GM19099 (cell line): ENCODE data around the gene HIKESHI.

ENCODE experiments used
- POLR2A ChIP-seq: IDR thresholded peaks from 3 replicates; pipeline ENCODE4 v1.6.1; 2011; ENCODE audit warnings: low read depth; ENCODE audit not compliant: insufficient read length; ENCODE audit errors: extremely low read depth

HIKESHI gene

GRCh38 chr11:86302092-86302793 is at the start of gene HIKESHI:
TSS of gene HIKESHI (plus strand) at chr11:86302240. CDS start at chr11:86302449, 209 bp downstream.
- TF ChIP-seq POLR2A, result peak; percentile 87

- no peak for TF ChIP-seq POLR2A
Observed at GRCh38 chr11:86255896-86256295, 46.1 kb upstream of the HIKESHI start.

GRCh38 chr11:86256608-86257007 is 45.4 kb upstream of the HIKESHI start:
- no peak for TF ChIP-seq POLR2A

- TF ChIP-seq POLR2A, result no peak
Observed at GRCh38 chr11:86257446-86257845, 44.6 kb upstream of the HIKESHI start.

GRCh38 chr11:86259730-86260129 is 42.3 kb upstream of the HIKESHI start:
- TF ChIP-seq POLR2A, result no peak

GRCh38 chr11:86261328-86261727 is 40.7 kb upstream of the HIKESHI start:
- no peak for TF ChIP-seq POLR2A

GRCh38 chr11:86262387-86262786 is 39.7 kb upstream of the HIKESHI start:
- no peak for TF ChIP-seq POLR2A

- no peak for TF ChIP-seq POLR2A
Observed at GRCh38 chr11:86264649-86265048, 37.4 kb upstream of the HIKESHI start.

GRCh38 chr11:86265194-86265593 is 36.8 kb upstream of the HIKESHI start:
- TF ChIP-seq POLR2A, result no peak

- TF ChIP-seq POLR2A, result no peak
Observed at GRCh38 chr11:86269645-86270044, 32.4 kb upstream of the HIKESHI start.

GRCh38 chr11:86274503-86274902 is 27.5 kb upstream of the HIKESHI start:
- no peak for TF ChIP-seq POLR2A

- TF ChIP-seq POLR2A, result no peak
Observed at GRCh38 chr11:86274999-86275398, 27.0 kb upstream of the HIKESHI start.

GRCh38 chr11:86275493-86276370 is 26.3 kb upstream of the HIKESHI start:
- no peak for TF ChIP-seq POLR2A

- no peak for TF ChIP-seq POLR2A
Observed at GRCh38 chr11:86277741-86278140, 24.3 kb upstream of the HIKESHI start.

- no peak for TF ChIP-seq POLR2A
Observed at GRCh38 chr11:86278226-86278625, 23.8 kb upstream of the HIKESHI start.

- no peak for TF ChIP-seq POLR2A
Observed at GRCh38 chr11:86279747-86280146, 22.3 kb upstream of the HIKESHI start.

- no peak for TF ChIP-seq POLR2A
Observed at GRCh38 chr11:86287468-86287796, 14.6 kb upstream of the HIKESHI start.
